Measurements from ENCODE around the gene C1orf159.

DNA sequence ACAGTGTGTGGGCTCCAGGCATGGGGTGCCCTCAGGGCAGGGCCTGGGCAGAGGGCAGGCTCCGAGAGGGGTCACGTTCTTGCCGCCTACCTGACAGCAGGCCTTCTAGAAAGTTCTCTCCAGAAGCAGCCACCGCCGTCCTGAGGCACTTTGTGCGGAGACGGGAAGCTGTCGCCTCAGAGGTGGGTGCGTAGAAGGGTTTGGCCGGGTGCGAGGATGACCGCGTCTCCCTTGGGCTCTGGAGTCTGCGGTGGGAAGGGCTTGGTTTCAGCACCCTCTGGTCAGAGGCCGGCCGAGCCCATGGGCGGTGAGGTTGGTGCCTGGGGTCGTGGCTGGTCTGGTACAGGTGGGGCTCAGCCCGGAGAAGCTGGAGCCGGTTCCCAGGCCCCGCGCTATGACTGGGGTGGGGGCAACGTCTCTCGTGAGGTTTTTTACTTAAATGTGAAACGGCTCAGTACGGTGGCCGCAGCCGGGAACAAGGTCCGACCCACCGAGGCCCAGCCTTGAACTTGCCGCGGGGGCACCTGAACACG is 47.7 kb upstream of the C1orf159 start:
- TF ChIP-seq, protein P1, sequence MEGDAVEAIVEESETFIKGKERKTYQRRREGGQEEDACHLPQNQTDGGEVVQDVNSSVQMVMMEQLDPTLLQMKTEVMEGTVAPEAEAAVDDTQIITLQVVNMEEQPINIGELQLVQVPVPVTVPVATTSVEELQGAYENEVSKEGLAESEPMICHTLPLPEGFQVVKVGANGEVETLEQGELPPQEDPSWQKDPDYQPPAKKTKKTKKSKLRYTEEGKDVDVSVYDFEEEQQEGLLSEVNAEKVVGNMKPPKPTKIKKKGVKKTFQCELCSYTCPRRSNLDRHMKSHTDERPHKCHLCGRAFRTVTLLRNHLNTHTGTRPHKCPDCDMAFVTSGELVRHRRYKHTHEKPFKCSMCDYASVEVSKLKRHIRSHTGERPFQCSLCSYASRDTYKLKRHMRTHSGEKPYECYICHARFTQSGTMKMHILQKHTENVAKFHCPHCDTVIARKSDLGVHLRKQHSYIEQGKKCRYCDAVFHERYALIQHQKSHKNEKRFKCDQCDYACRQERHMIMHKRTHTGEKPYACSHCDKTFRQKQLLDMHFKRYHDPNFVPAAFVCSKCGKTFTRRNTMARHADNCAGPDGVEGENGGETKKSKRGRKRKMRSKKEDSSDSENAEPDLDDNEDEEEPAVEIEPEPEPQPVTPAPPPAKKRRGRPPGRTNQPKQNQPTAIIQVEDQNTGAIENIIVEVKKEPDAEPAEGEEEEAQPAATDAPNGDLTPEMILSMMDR (IDR thresholded peaks at IDR 0.05; ENCODE audit: low read length) = no peak
- no peak for TF ChIP-seq EZH2phosphoT487 (IDR thresholded peaks at IDR 0.05; ENCODE audit: low read length)
- no peak for TF ChIP-seq EZH2 (optimal IDR thresholded peaks at IDR 0.05; ENCODE audit: low read depth, low read length)
